ENCODE results near the gene MYO1B.

The MYO1B gene

GRCh38 chr2:191270306-191271161, 25.3 kb downstream of the MYO1B start:
- Histone ChIP-seq H3K9me3 (ENCODE audit: low read length) (no peaks in the 10 kb centered on the region), H3K9me2 (ENCODE audit: low read depth, low read length) (no peaks in the 10 kb centered on the region), H3F3A (ENCODE audit: insufficient read depth, low read length) (no peaks in the 10 kb centered on the region), H3K27ac (ENCODE audit: low read depth, low read length, poor library complexity, severe bottlenecking) (no peak overlapping the region), H3K9ac (ENCODE audit: low read length) (no peak overlapping the region), H3K4me2 (ENCODE audit: low read length) (no peak overlapping the region), H3K79me2 (ENCODE audit: insufficient read depth, low read length) (no peaks in the 10 kb centered on the region), H4K20me1 (ENCODE audit: insufficient read depth, low read length) (no peaks in the 10 kb centered on the region), H3K27me3 (ENCODE audit: insufficient read depth, low read length) (no peaks in the 10 kb centered on the region), H2AFZ (ENCODE audit: low read length) (no peak overlapping the region), H3K4me1 (ENCODE audit: insufficient read depth, low read length, severe bottlenecking) (no peaks in the 10 kb centered on the region), H3K36me3 (ENCODE audit: insufficient read depth, low read length) (no peaks in the 10 kb centered on the region), H3K4me3 (ENCODE audit: low read depth, low read length, poor library complexity, severe bottlenecking) (no peak overlapping the region)
- TF ChIP-seq CTCF (IDR thresholded peaks at IDR 0.05; ENCODE audit: low read length) (no peak), EZH2 (IDR thresholded peaks at IDR 0.05; ENCODE audit: borderline replicate concordance, low read length) (no peak)

- Histone ChIP-seq H3K27me3 (ENCODE audit: insufficient read depth, low read length) (no peaks in the 10 kb centered on the region), H3K27ac (ENCODE audit: low read depth, low read length, poor library complexity, severe bottlenecking) (no peak overlapping the region), H3F3A (ENCODE audit: insufficient read depth, low read length) (no peaks in the 10 kb centered on the region), H4K20me1 (ENCODE audit: insufficient read depth, low read length) (no peaks in the 10 kb centered on the region), H3K4me3 (ENCODE audit: low read depth, low read length, poor library complexity, severe bottlenecking) (no peak overlapping the region), H2AFZ (ENCODE audit: low read length) (no peak overlapping the region), H3K36me3 (ENCODE audit: insufficient read depth, low read length) (no peaks in the 10 kb centered on the region), H3K4me2 (ENCODE audit: low read length) (no peak overlapping the region), H3K9me2 (ENCODE audit: low read depth, low read length) (no peaks in the 10 kb centered on the region), H3K79me2 (ENCODE audit: insufficient read depth, low read length) (no peaks in the 10 kb centered on the region), H3K4me1 (ENCODE audit: insufficient read depth, low read length, severe bottlenecking) (no peaks in the 10 kb centered on the region), H3K9ac (ENCODE audit: low read length) (no peak overlapping the region), H3K9me3 (ENCODE audit: low read length) (no peaks in the 10 kb centered on the region)
- TF ChIP-seq CTCF (IDR thresholded peaks at IDR 0.05; ENCODE audit: low read length) (no peak), EZH2 (IDR thresholded peaks at IDR 0.05; ENCODE audit: borderline replicate concordance, low read length) (no peak)
These were observed 26.9 kb downstream of the MYO1B start for GRCh38 chr2:191272064-191272463.

GRCh38 chr2:191274413-191274815, 29.2 kb downstream of the MYO1B start:
- Histone ChIP-seq H4K20me1 (ENCODE audit: insufficient read depth, low read length) (no peaks in the 10 kb centered on the region), H3K9me2 (ENCODE audit: low read depth, low read length) (no peaks in the 10 kb centered on the region), H3K4me1 (ENCODE audit: insufficient read depth, low read length, severe bottlenecking) (no peaks in the 10 kb centered on the region), H3F3A (ENCODE audit: insufficient read depth, low read length) (no peaks in the 10 kb centered on the region), H3K4me3 (ENCODE audit: low read depth, low read length, poor library complexity, severe bottlenecking) (no peak overlapping the region), H3K36me3 (ENCODE audit: insufficient read depth, low read length) (no peaks in the 10 kb centered on the region), H3K27me3 (ENCODE audit: insufficient read depth, low read length) (no peaks in the 10 kb centered on the region), H3K79me2 (ENCODE audit: insufficient read depth, low read length) (no peaks in the 10 kb centered on the region), H3K27ac (ENCODE audit: low read depth, low read length, poor library complexity, severe bottlenecking) (no peak overlapping the region), H3K9me3 (ENCODE audit: low read length) (no peaks in the 10 kb centered on the region), H3K9ac (ENCODE audit: low read length) (no peak overlapping the region), H2AFZ (ENCODE audit: low read length) (no peak overlapping the region), H3K4me2 (ENCODE audit: low read length) (no peak overlapping the region)
- no peak for TF ChIP-seq EZH2 (IDR thresholded peaks at IDR 0.05; ENCODE audit: borderline replicate concordance, low read length)
- TF ChIP-seq CTCF (IDR thresholded peaks at IDR 0.05; ENCODE audit: low read length) = no peak
